ENCODE measurements around the gene FOSL1.

- TF ChIP-seq REST (IDR thresholded peaks at IDR 0.05; ENCODE audit: insufficient read depth in 1 of 2, low read depth in 2 of 2, low read length in 1 of 2) (no peak), CTCF (IDR thresholded peaks at IDR 0.05) (no peak), SIN3A (IDR thresholded peaks at IDR 0.05; ENCODE audit: borderline replicate concordance, insufficient read depth, low read depth, low read length) (no peak)
These were observed 29.9 kb downstream of the FOSL1 start for GRCh38 chr11:65870307-65870658.
